Stomach (tissue), 9 donors: ENCODE data around the gene HBA2. TPM values are rescaled to one million over a fixed set of nuclear protein-coding genes. Genes with fewer than 3 reads are reported as not detected.

ENCODE experiments used
- DNase-seq, 2 donors: peaks; one replicate each; pipeline versions ENCODE4 v3.0.0 to v3.0.0-alpha.2; 2013 to 2019
- H3K27ac ChIP-seq, 5 donors: fragments of 200-600 bp in 4 of 5; sonication (generic) in 4 of 5; one replicate each; pipeline ENCODE4 v1.5.1; 2013 to 2019; ENCODE audit warnings: mild to moderate bottlenecking in 1 of 5, moderate library complexity in 1 of 5
- H3K27me3 ChIP-seq, 3 donors: fragments of 200-600 bp; sonication (generic); one replicate each; pipeline ENCODE4 v1.5.1; 2017 to 2019; ENCODE audit warnings: mixed run types in 1 of 3
- H3K36me3 ChIP-seq, 4 donors: fragments of 200-600 bp; sonication (generic); 1 replicate in 3 of 4; 2 replicates in 1 of 4; pipeline ENCODE4 v1.5.1; 2016 to 2019
- H3K4me1 ChIP-seq, 4 donors: fragments of 200-600 bp; sonication (generic); one replicate each; pipeline ENCODE4 v1.5.1; 2016 to 2019
- H3K4me3 ChIP-seq, 4 donors: fragments of 200-600 bp; sonication (generic) in 3 of 4; one replicate each; pipeline ENCODE4 v1.5.1; 2016 to 2019; ENCODE audit warnings: mild to moderate bottlenecking in 1 of 4
- H3K9me3 ChIP-seq, 4 donors: fragments of 200-600 bp; sonication (generic); one replicate each; pipeline ENCODE4 v1.5.1; 2016 to 2019
- EP300 ChIP-seq: sonication (generic); formaldehyde crosslinking; IDR thresholded peaks from one replicate; pipeline ENCODE4 v1.6.1; 2017; ENCODE audit warnings: antibody characterized with exemption
- POLR2A ChIP-seq, 4 donors: fragments of 450-650 bp; IDR thresholded peaks; one replicate each; pipeline ENCODE4 v1.6.1; 2016; ENCODE audit warnings: antibody characterized with exemption in 4 of 4, control low read depth in 2 of 4, mild to moderate bottlenecking in 1 of 4, moderate library complexity in 1 of 4
- POLR2AphosphoS5 ChIP-seq, 3 donors: sonication (generic); formaldehyde crosslinking; IDR thresholded peaks; one replicate each; pipeline ENCODE4 v1.6.1; 2016; ENCODE audit warnings: antibody characterized with exemption in 3 of 3
- WGBS, 5 donors: extraction: QIAGEN DNeasy Blood & Tissue Kit in 3 of 5; methylation state at CpG; one replicate each; pipeline versions ENCODE4 v1.1.5 to v1.1.7; 2013 to 2018; 5-methylcytosine and 5-hydroxymethylcytosine counted together
- intact Hi-C: fragments of 100-400 bp; cut with DNase I; formaldehyde crosslinking; loops from one replicate; pipeline ENCODE4 v1.15.1; 2023; ENCODE audit warnings: low total_unique reads
- polyA plus RNA-seq, 3 donors: library from polyadenylated mRNA; stranded (reverse); fragments of 200-250 nt; gene quantifications; one replicate each; pipeline ENCODE4 v1.2.3, GENCODE V29; 2013
- total RNA-seq, 5 donors: library from RNA; depleted of rRNA; stranded (reverse); fragments of >200 nt; gene quantifications; one replicate each; pipeline versions ENCODE4 v1.1.0 to v1.2.3, GENCODE V29; 2014 to 2016
- TF ChIP-seq, protein P1 (sequence below), 7 experiments: fragments of 450-650 bp in 4 of 7; fragments of 200-600 bp in 3 of 7; sonication (generic) in 3 of 7; IDR thresholded peaks; one replicate each; pipeline ENCODE4 v1.5.1; 2016 to 2019; ENCODE audit warnings: antibody characterized with exemption in 7 of 7, control low read depth in 2 of 7, mild to moderate bottlenecking in 1 of 7
- donor health status: healthy with polysubstance abuse.
- donor health status: Bipolar disorder and iron deficiency.
- donor health status: healthy.

HBA2 gene
- total and polyA plus RNA-seq, 8 donors = 3.5 to 570 (median 18.5) TPM; not detected in 1

DNA sequence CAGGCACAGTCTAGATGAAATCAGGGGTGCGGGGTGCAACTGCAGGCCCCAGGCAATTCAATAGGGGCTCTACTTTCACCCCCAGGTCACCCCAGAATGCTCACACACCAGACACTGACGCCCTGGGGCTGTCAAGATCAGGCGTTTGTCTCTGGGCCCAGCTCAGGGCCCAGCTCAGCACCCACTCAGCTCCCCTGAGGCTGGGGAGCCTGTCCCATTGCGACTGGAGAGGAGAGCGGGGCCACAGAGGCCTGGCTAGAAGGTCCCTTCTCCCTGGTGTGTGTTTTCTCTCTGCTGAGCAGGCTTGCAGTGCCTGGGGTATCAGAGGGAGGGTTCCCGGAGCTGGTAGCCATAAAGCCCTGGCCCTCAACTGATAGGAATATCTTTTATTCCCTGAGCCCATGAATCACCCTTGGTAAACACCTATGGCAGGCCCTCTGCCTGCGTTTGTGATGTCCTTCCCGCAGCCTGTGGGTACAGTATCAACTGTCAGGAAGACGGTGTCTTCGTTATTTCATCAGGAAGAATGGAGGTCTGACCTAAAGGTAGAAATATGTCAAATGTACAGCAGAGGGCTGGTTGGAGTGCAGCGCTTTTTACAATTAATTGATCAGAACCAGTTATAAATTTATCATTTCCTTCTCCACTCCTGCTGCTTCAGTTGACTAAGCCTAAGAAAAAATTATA is 5.4 kb downstream of the HBA2 start:
- 37 to 69% (median 44%) methylated on average over 9 to 11 of the region's 11 CpGs for WGBS, 5 donors

DNA sequence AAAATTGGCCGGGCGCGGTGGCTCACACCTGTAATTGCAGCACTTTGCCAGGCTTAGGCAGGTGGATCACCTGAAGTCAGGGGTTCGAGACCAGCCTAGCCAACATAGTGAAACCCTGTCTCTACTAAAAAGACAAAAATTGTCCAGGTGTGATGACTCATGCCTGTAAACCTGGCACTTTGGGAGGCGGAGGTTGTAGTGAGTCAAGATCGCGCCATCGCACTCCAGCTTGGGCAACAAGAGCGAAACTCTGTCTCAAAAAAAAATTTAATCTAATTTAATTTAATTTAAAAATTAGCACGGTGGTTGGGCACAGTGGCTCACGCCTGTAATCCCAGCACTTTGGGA is 6.0 kb downstream of the HBA2 start:
- H3K4me1 ChIP-seq = peaks cover 18 to 44% (median 29%) of the 10 kb centered on the region in 4 donors
- no peak overlapping the region for H3K4me3 ChIP-seq
- peaks cover 29 to 74% (median 64%) of the 10 kb centered on the region in 3 donors for H3K27me3 ChIP-seq
- no peaks in the 10 kb centered on the region for H3K9me3 ChIP-seq
- intact Hi-C loops = no loop called here
- TF ChIP-seq, protein P1, sequence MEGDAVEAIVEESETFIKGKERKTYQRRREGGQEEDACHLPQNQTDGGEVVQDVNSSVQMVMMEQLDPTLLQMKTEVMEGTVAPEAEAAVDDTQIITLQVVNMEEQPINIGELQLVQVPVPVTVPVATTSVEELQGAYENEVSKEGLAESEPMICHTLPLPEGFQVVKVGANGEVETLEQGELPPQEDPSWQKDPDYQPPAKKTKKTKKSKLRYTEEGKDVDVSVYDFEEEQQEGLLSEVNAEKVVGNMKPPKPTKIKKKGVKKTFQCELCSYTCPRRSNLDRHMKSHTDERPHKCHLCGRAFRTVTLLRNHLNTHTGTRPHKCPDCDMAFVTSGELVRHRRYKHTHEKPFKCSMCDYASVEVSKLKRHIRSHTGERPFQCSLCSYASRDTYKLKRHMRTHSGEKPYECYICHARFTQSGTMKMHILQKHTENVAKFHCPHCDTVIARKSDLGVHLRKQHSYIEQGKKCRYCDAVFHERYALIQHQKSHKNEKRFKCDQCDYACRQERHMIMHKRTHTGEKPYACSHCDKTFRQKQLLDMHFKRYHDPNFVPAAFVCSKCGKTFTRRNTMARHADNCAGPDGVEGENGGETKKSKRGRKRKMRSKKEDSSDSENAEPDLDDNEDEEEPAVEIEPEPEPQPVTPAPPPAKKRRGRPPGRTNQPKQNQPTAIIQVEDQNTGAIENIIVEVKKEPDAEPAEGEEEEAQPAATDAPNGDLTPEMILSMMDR (IDR thresholded peaks at IDR 0.05) = no peak
- no peak for TF ChIP-seq EP300
- no peak for TF ChIP-seq POLR2AphosphoS5 (IDR thresholded peaks at IDR 0.05)
- no peak for TF ChIP-seq POLR2A (IDR thresholded peaks at IDR 0.05)
- no peak overlapping the region for H3K27ac ChIP-seq
- DNase-seq = no peak
- 79 to 84% (median 82%) methylated on average over 11 of the region's 11 CpGs for WGBS, 5 donors
- no peaks in the 10 kb centered on the region for H3K36me3 ChIP-seq

More for the DNA sequence above, 5.4 kb downstream of the HBA2 start:
- Histone ChIP-seq H3K36me3 (no peaks in the 10 kb centered on the region), H3K27ac (no peak overlapping the region), H3K4me3 (no peak overlapping the region), H3K9me3 (no peaks in the 10 kb centered on the region), H3K4me1 (peaks cover 18 to 48% (median 31%) of the 10 kb centered on the region in 4 donors), H3K27me3 (peaks cover 29 to 79% (median 69%) of the 10 kb centered on the region in 3 donors)
- intact Hi-C loops = no loop called here
- no peak for DNase-seq
- no peak for TF ChIP-seq POLR2A (IDR thresholded peaks at IDR 0.05)
- no peak for TF ChIP-seq EP300
- TF ChIP-seq POLR2AphosphoS5 (IDR thresholded peaks at IDR 0.05) = no peak
- TF ChIP-seq, protein P1 (IDR thresholded peaks at IDR 0.05) = no peak

DNA sequence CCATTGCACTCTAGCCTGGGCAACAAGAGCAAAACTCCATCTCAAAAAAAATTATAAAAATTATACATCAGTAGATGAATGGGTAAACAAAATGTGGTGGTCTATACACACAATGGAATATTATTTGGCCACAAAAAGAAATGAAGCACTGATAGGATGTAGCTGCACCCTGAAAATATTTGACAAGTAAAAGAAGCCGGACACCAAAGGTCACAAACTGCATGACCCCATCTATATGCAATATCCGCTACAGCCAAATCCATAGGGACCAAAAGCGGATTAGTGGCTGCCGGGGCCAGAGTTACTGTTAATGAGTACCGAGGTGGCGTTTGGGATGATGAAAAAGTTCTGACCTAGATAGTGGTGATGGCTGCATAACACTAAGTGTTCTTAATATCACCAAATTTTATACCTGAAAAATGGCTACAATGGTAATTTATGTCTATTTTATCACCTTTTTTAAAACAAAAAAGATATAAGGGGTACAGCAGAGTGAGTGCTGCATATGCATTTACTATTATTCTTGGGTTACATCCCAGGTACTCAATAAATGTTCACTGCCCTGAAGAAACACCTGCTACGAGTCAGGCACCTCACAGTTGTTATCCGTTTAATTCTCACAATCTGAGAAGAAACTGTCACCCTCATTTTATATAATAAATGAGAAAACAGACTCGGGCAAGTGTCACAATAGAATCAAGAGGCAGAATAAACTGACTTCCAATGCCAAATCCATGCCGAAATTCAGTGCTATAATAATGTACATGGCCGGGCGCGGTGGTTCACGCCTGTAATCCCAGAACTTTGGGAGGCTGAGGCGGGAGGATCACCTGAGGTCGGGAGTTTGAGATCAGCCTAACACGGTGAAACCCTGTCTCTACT is 6.8 kb downstream of the HBA2 start:
- peaks cover 29 to 66% (median 63%) of the 10 kb centered on the region in 3 donors for H3K27me3 ChIP-seq
- TF ChIP-seq, protein P1 (IDR thresholded peaks at IDR 0.05) = no peak
- no peak for TF ChIP-seq EP300
- TF ChIP-seq POLR2AphosphoS5 (IDR thresholded peaks at IDR 0.05) = no peak
- TF ChIP-seq POLR2A (IDR thresholded peaks at IDR 0.05) = no peak
- no peaks in the 10 kb centered on the region for H3K36me3 ChIP-seq
- no peak overlapping the region for H3K4me3 ChIP-seq
- H3K4me1 ChIP-seq = peaks cover 18 to 44% (median 29%) of the 10 kb centered on the region in 4 donors
- 73 to 79% (median 77%) methylated on average over 17 of the region's 17 CpGs for WGBS, 5 donors
- no peak for DNase-seq
- no peak overlapping the region for H3K27ac ChIP-seq
- no peaks in the 10 kb centered on the region for H3K9me3 ChIP-seq
- intact Hi-C loops = loop anchor here (5.0 kb wide), 1 partner anchor 62 kb away; no protein-coding TSS in a partner anchor

DNA sequence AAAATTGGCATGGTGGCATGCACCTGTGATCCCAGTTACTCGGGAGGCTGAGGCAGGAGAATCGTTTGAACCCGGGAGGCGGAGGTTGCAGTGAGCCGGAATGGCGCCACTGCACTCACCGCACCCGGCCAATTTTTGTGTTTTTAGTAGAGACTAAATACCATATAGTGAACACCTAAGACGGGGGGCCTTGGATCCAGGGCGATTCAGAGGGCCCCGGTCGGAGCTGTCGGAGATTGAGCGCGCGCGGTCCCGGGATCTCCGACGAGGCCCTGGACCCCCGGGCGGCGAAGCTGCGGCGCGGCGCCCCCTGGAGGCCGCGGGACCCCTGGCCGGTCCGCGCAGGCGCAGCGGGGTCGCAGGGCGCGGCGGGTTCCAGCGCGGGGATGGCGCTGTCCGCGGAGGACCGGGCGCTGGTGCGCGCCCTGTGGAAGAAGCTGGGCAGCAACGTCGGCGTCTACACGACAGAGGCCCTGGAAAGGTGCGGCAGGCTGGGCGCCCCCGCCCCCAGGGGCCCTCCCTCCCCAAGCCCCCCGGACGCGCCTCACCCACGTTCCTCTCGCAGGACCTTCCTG is 7.5 kb downstream of the HBA2 start, which contains the start of gene HBQ1:
Gene HBQ1 (plus strand): TSS at position 359 of the 575 bp plus-strand sequence. CDS start 28 bp downstream, at position 387.
- TF ChIP-seq, protein P1 (IDR thresholded peaks at IDR 0.05) = peak in 1 of 7 experiments; percentile 28
- TF ChIP-seq POLR2A (IDR thresholded peaks at IDR 0.05) = no peak
- no peak within 1 kb of the TSS for H3K27ac ChIP-seq
- H3K36me3 ChIP-seq = peaks cover 0 to 3% (median 0%) of the 10 kb centered on the region in 4 donors
- H3K27me3 ChIP-seq = peaks cover 27 to 59% (median 55%) of the 10 kb centered on the region in 3 donors
- WGBS, 5 donors = 9 to 34% (median 10%) methylated on average over 14 to 59 of the region's 59 CpGs
- intact Hi-C loops = loop anchor here (5.0 kb wide), 1 partner anchor 63 kb away; no protein-coding TSS in a partner anchor
- H3K4me3 ChIP-seq = peak within 1 kb of the TSS; percentile 18 to 49 (median 28)
- DNase-seq = peak in 1 of 2 donors; percentile 67
- H3K9me3 ChIP-seq = no peaks in the 10 kb centered on the region
- H3K4me1 ChIP-seq = peaks cover 18 to 44% (median 29%) of the 10 kb centered on the region in 4 donors
